ENCODE measurements around the gene PIP5K1C. TPM values are rescaled to one million over a fixed set of nuclear protein-coding genes. Genes with fewer than 3 reads are reported as not detected.

The PIP5K1C gene
- total RNA-seq, 1 experiment from 2014 or later, result 24.5 TPM

- Histone ChIP-seq H3K9me3 (no peaks in the 10 kb centered on the region), H3K36me3 (ENCODE audit: control insufficient read depth, insufficient read depth, low read length) (no peaks in the 10 kb centered on the region), H3K27me3 (replicated peaks; ENCODE audit: control insufficient read depth, insufficient read depth, low read length) (no peaks in the 10 kb centered on the region), H3K4me3 (ENCODE audit: low read depth, low read length) (no peak overlapping the region), H3K4me1 (no peaks in the 10 kb centered on the region)
- peaks cover 19% of the 10 kb centered on the region for H3K36me3 Mint-ChIP-seq (ENCODE audit: insufficient read depth, unreplicated experiment)
- no TSS peak for BruUV-seq (replicated peaks)
- no peak overlapping the region for H3K4me3 Mint-ChIP-seq (ENCODE audit: unreplicated experiment)
- H3K4me1 Mint-ChIP-seq (ENCODE audit: low read depth, unreplicated experiment), result no peaks in the 10 kb centered on the region
- no peaks in the 10 kb centered on the region for H3K9me3 Mint-ChIP-seq (ENCODE audit: unreplicated experiment)
- no peaks in the 10 kb centered on the region for H3K27me3 Mint-ChIP-seq (ENCODE audit: insufficient read depth, unreplicated experiment)
- intact Hi-C loops (cut with micrococcal nuclease; ENCODE audit: unreplicated experiment), result no loop called here
- no peak overlapping the region for H3K27ac Mint-ChIP-seq (ENCODE audit: unreplicated experiment)
- no peak for TF ChIP-seq CTCF (IDR thresholded peaks at IDR 0.05; ENCODE audit: insufficient read depth in 1 of 2, low read depth in 1 of 2, low read length in 1 of 2, severe bottlenecking in 1 of 2, unreplicated experiment in 1 of 2)
- ChIA-PET CTCF (no interaction called here), POLR2A (no interaction called here)
- DNase-seq, result no peak
Measured at GRCh38 chr19:3656747-3657394, 43.4 kb downstream of the PIP5K1C start.

- ChIA-PET CTCF (no interaction called here), POLR2A (no interaction called here)
- Histone ChIP-seq H3K4me1 (no peaks in the 10 kb centered on the region), H3K4me3 (ENCODE audit: low read depth, low read length) (no peak overlapping the region), H3K27me3 (replicated peaks; ENCODE audit: control insufficient read depth, insufficient read depth, low read length) (no peaks in the 10 kb centered on the region), H3K9me3 (no peaks in the 10 kb centered on the region), H3K36me3 (ENCODE audit: control insufficient read depth, insufficient read depth, low read length) (no peaks in the 10 kb centered on the region)
- no peaks in the 10 kb centered on the region for H3K9me3 Mint-ChIP-seq (ENCODE audit: unreplicated experiment)
- BruUV-seq (replicated peaks), result no TSS peak
- H3K27me3 Mint-ChIP-seq (ENCODE audit: insufficient read depth, unreplicated experiment), result no peaks in the 10 kb centered on the region
- H3K27ac Mint-ChIP-seq (ENCODE audit: unreplicated experiment), result no peak overlapping the region
- no peak overlapping the region for H3K4me3 Mint-ChIP-seq (ENCODE audit: unreplicated experiment)
- intact Hi-C loops (cut with micrococcal nuclease; ENCODE audit: unreplicated experiment), result no loop called here
- H3K4me1 Mint-ChIP-seq (ENCODE audit: low read depth, unreplicated experiment), result no peaks in the 10 kb centered on the region
- no peak for DNase-seq
- no peak for TF ChIP-seq CTCF (IDR thresholded peaks at IDR 0.05; ENCODE audit: insufficient read depth in 1 of 2, low read depth in 1 of 2, low read length in 1 of 2, severe bottlenecking in 1 of 2, unreplicated experiment in 1 of 2)
- peaks cover 19% of the 10 kb centered on the region for H3K36me3 Mint-ChIP-seq (ENCODE audit: insufficient read depth, unreplicated experiment)
Measured at GRCh38 chr19:3656073-3656746, 44.1 kb downstream of the PIP5K1C start.

GRCh38 chr19:3655402-3656072, 44.7 kb downstream of the PIP5K1C start:
- no peaks in the 10 kb centered on the region for H3K9me3 Mint-ChIP-seq (ENCODE audit: unreplicated experiment)
- no TSS peak for BruUV-seq (replicated peaks)
- H3K27me3 ChIP-seq (replicated peaks; ENCODE audit: control insufficient read depth, insufficient read depth, low read length), result no peaks in the 10 kb centered on the region
- no peaks in the 10 kb centered on the region for H3K4me1 Mint-ChIP-seq (ENCODE audit: low read depth, unreplicated experiment)
- no peak overlapping the region for H3K27ac Mint-ChIP-seq (ENCODE audit: unreplicated experiment)
- no peaks in the 10 kb centered on the region for H3K9me3 ChIP-seq
- H3K4me3 ChIP-seq (ENCODE audit: low read depth, low read length), result no peak overlapping the region
- no peak overlapping the region for H3K4me3 Mint-ChIP-seq (ENCODE audit: unreplicated experiment)
- H3K4me1 ChIP-seq, result no peaks in the 10 kb centered on the region
- no peak for TF ChIP-seq CTCF (IDR thresholded peaks at IDR 0.05; ENCODE audit: insufficient read depth in 1 of 2, low read depth in 1 of 2, low read length in 1 of 2, severe bottlenecking in 1 of 2, unreplicated experiment in 1 of 2)
- H3K36me3 ChIP-seq (ENCODE audit: control insufficient read depth, insufficient read depth, low read length), result no peaks in the 10 kb centered on the region
- POLR2A ChIA-PET, result interaction anchor here (0.6 kb wide), 1 partner anchor 80 kb away, joined by 3 read pairs; no protein-coding TSS in a partner anchor
- no peaks in the 10 kb centered on the region for H3K27me3 Mint-ChIP-seq (ENCODE audit: insufficient read depth, unreplicated experiment)
- CTCF ChIA-PET, result no interaction called here
- no peak for DNase-seq
- peaks cover 22% of the 10 kb centered on the region for H3K36me3 Mint-ChIP-seq (ENCODE audit: insufficient read depth, unreplicated experiment)
- intact Hi-C loops (cut with micrococcal nuclease; ENCODE audit: unreplicated experiment), result no loop called here
